GM12864 (cell line): ENCODE results near the gene NKAIN1.

Source experiments
- DNase-seq: peaks from one replicate; pipeline ENCODE4 v3.0.0-alpha.2; 2011; ENCODE audit warnings: low read depth
- H3K4me3 ChIP-seq: 2 replicates; pipeline ENCODE4 v1.5.1; 2011; ENCODE audit warnings: mild to moderate bottlenecking, low read depth, low read length, control low read depth
- CTCF ChIP-seq: IDR thresholded peaks from 2 replicates; pipeline ENCODE4 v1.5.1; 2011; ENCODE audit warnings: low read depth, mild to moderate bottlenecking, moderate library complexity, low read length, control low read depth, inconsistent platforms; ENCODE audit errors: missing control alignments

Gene NKAIN1

GRCh38 chr1:31166462-31166861, 73.2 kb downstream of the NKAIN1 start:
- no peak for TF ChIP-seq CTCF
- no peak for DNase-seq

GRCh38 chr1:31164291-31164690, 75.4 kb downstream of the NKAIN1 start:
- DNase-seq, result no peak
- no peak overlapping the region for H3K4me3 ChIP-seq
- TF ChIP-seq CTCF, result no peak

More at GRCh38 chr1:31166462-31166861, 73.2 kb downstream of the NKAIN1 start:
- no peak overlapping the region for H3K4me3 ChIP-seq

GRCh38 chr1:31163866-31164265, 75.8 kb downstream of the NKAIN1 start:
- TF ChIP-seq CTCF, result no peak
- no peak for DNase-seq
- no peak overlapping the region for H3K4me3 ChIP-seq

DNA sequence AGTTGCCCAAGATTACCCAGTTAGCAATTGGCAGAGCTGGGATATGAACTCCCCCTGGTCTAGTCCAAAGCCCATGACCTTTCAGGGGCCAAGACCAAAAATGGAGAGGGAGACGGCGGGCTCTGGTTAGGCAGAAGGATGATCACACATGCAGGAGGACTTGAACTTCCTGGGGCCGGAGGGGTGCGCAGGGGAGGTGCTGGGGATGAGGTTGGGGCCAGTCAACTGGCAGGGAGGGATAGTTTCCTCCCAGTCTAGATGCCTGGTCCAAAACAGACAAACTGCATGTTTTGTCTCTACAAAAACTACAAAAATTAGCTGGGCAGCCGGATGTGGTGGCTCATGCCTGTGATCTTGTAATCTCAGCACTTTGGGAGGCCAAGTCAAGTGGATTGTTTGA, 78.1 kb downstream of the NKAIN1 start:
- no peak for DNase-seq
- H3K4me3 ChIP-seq, result no peak overlapping the region
- TF ChIP-seq CTCF, result no peak

- no peak for DNase-seq
- no peak overlapping the region for H3K4me3 ChIP-seq
- TF ChIP-seq CTCF, result no peak
Measured at GRCh38 chr1:31159869-31160611, 79.6 kb downstream of the NKAIN1 start.

DNA sequence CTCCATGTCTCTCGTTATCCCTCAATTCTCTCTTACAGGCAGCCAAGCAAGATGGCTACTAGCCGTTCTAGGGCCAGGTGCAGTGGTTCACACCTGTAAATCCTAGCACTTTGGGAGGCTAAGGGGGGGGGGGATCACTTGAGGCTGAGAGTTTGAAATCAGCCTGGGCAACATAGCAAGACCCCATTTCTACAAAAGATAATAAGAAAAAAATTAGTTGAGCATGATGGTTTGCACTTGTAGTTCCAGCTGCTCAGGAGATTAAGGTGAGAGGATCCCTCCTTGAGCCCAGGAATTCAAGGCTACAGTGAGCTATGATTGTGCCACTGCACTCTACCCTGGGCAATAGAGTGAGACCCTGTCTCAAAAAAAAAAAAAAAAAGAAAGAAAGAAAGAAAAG, 80.4 kb downstream of the NKAIN1 start:
- H3K4me3 ChIP-seq, result no peak overlapping the region
- no peak for DNase-seq
- no peak for TF ChIP-seq CTCF

DNA sequence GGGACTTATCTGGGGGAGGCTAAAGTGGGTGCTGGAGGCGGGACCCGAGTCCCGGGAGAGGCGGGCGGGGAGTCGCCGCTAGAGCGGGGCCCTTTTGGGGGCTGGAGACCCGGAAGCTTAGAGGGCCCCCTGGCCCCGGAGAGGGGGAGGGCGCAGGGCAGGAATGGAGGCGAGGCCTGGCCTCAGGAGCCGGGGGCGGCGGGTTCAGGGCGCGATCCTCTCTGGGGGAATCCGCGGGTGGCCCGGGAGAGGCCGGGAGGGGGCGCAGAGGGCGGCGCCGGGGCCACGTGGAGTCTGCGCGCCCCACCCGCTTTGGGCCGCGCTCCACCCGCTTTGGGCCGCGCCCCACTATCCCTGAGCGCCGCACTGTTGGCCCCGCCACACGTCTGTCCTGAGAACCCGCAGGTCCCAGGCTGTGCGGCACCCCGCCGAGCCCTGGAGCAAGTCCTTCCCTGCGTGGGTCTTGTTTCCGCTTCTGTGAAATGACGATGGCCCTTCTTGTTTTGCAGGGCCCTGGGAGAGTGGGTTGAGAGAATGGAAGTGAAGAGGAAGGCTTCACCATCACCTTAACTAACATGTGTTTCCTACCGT, 84.4 kb downstream of the NKAIN1 start:
- no peak for DNase-seq
- peak; percentile 37 for TF ChIP-seq CTCF
- H3K4me3 ChIP-seq, result peak overlapping the region; percentile 50
